HCT116 (cell line): ENCODE results near the gene ZNF423. TPM values are rescaled to one million over a fixed set of nuclear protein-coding genes. Genes with fewer than 3 reads are reported as not detected.

Experiments
- ATAC-seq: fragments of 200-7000 bp; cut with Tn5 transposase; 2 replicates; pipeline ENCODE4 v1.9.1; 2020; ENCODE audit warnings: mild to moderate bottlenecking, moderate library complexity
- BruUV-seq: library from RNA; stranded (reverse); fragments of 400-500 nt; replicated peaks from 2 replicates; lab custom pipeline; 2021; lab: Mats Ljungman, UMichigan
- CTCF ChIA-PET: fragments of 300-600 bp; sonication (Branson Sonifier 250); formaldehyde crosslinking; loops from one replicate; lab custom pipeline; 2021; ENCODE audit warnings: antibody characterized with exemption; lab: Charles Lee
- POLR2A ChIA-PET: fragments of 300-600, 350-600 bp; sonication (Branson Sonifier 250); formaldehyde crosslinking; loops from one replicate; lab custom pipeline; 2021; ENCODE audit warnings: antibody characterized with exemption; lab: Charles Lee
- RAD21 ChIA-PET, 2 experiments: fragments of 300-600 bp; sonication (Branson Sonifier 250); formaldehyde crosslinking; loops; one replicate each; lab custom pipeline; 2023; ENCODE audit warnings: low total read pairs in 2 of 2; ENCODE audit not compliant: uncharacterized antibody in 2 of 2, unreplicated experiment in 2 of 2, low non-redundant PET in 1 of 2; lab: Charles Lee
- DNase-seq: peaks from one replicate; pipeline ENCODE4 v3.0.0-alpha.2; 2010; ENCODE audit warnings: low read depth, low spot score
- H2AFZ ChIP-seq: fragments of 200-600 bp; shearing (Covaris generic), sonication (generic); 2 replicates; pipeline ENCODE4 v1.6.1; 2017; ENCODE audit warnings: low read depth, mixed run types, mixed read lengths, antibody characterized with exemption, low read length; ENCODE audit not compliant: poor library complexity, severe bottlenecking
- H3K27ac ChIP-seq: 2 replicates; pipeline ENCODE4 v1.5.1; 2012; ENCODE audit warnings: low read depth, low read length
- H3K27me3 ChIP-seq: fragments of 200-600 bp; sonication (generic); 2 replicates; pipeline ENCODE4 v1.6.1; 2016; ENCODE audit warnings: mixed run types, low read length, mixed read lengths; ENCODE audit not compliant: insufficient read depth
- H3K36me3 ChIP-seq, 2 experiments: fragments of 200-500 bp in 1 of 2; fragments of 200-600 bp in 1 of 2; sonication (Bioruptor generic) in 1 of 2; sonication (generic) in 1 of 2; 2 replicates each; pipeline versions ENCODE4 v1.5.1 to v1.6.1; 2014 to 2016; ENCODE audit warnings: low read length in 2 of 2, inconsistent platforms in 1 of 2, mixed read lengths in 1 of 2, mixed run types in 1 of 2; ENCODE audit not compliant: insufficient read depth in 2 of 2, control insufficient read depth in 1 of 2
- H3K4me1 ChIP-seq, 2 experiments: fragments of 200-600 bp in 1 of 2; sonication (generic) in 1 of 2; 2 replicates each; pipeline versions ENCODE4 v1.5.1 to v1.6.1; 2012 to 2017; ENCODE audit warnings: low read length in 2 of 2, inconsistent platforms in 1 of 2, mild to moderate bottlenecking in 1 of 2, mixed read lengths in 1 of 2, mixed run types in 1 of 2, moderate library complexity in 1 of 2; ENCODE audit not compliant: insufficient read depth in 2 of 2, control insufficient read depth in 1 of 2
- H3K4me2 ChIP-seq: fragments of 200-600 bp; sonication (generic); 2 replicates; pipeline ENCODE4 v1.6.1; 2017; ENCODE audit warnings: mixed run types, low read length, mixed read lengths
- H3K4me3 ChIP-seq, 2 experiments: fragments of 200-600 bp in 1 of 2; sonication (generic) in 1 of 2; replicated peaks in 1 of 2; 2 replicates each; pipeline ENCODE4 v1.5.1; 2011 to 2016; ENCODE audit warnings: low read length in 2 of 2, control low read depth in 1 of 2, low read depth in 1 of 2, mild to moderate bottlenecking in 1 of 2, mixed read lengths in 1 of 2, mixed run types in 1 of 2
- H3K79me2 ChIP-seq: fragments of 200-600 bp; sonication (generic); 2 replicates; pipeline ENCODE4 v1.6.1; 2017; ENCODE audit warnings: mild to moderate bottlenecking, mixed run types, low read length, moderate library complexity, mixed read lengths; ENCODE audit not compliant: insufficient read depth
- H3K9ac ChIP-seq: fragments of 200-600 bp; sonication (generic); 2 replicates; pipeline ENCODE4 v1.6.1; 2016; ENCODE audit warnings: low read length, mixed read lengths
- H3K9me2 ChIP-seq: fragments of 200-600 bp; sonication (generic), shearing (Covaris generic); 2 replicates; pipeline ENCODE4 v1.6.1; 2017; ENCODE audit warnings: mixed run types, mild to moderate bottlenecking, moderate library complexity; ENCODE audit not compliant: insufficient read depth
- H3K9me3 ChIP-seq, 2 experiments: fragments of 200-500 bp in 1 of 2; fragments of 200-600 bp in 1 of 2; sonication (Bioruptor generic) in 1 of 2; sonication (generic) in 1 of 2; 2 replicates each; pipeline ENCODE4 v1.6.1; 2014 to 2017; ENCODE audit warnings: low read length in 2 of 2, mixed read lengths in 2 of 2, inconsistent platforms in 1 of 2, low read depth in 1 of 2, mild to moderate bottlenecking in 1 of 2, mixed run types in 1 of 2, moderate library complexity in 1 of 2; ENCODE audit not compliant: control insufficient read depth in 1 of 2, insufficient read depth in 1 of 2
- H4K20me1 ChIP-seq: fragments of 200-600 bp; sonication (generic), shearing (Covaris generic); 2 replicates; pipeline ENCODE4 v1.6.1; 2017; ENCODE audit warnings: mixed run types, mild to moderate bottlenecking, moderate library complexity; ENCODE audit not compliant: insufficient read depth
- CEBPB ChIP-seq: IDR thresholded peaks from 2 replicates; pipeline ENCODE4 v1.6.1; 2012; ENCODE audit warnings: low read depth
- EZH2 ChIP-seq: fragments of 200-600 bp; sonication (generic); IDR thresholded peaks from 2 replicates; pipeline ENCODE4 v1.6.1; 2017; ENCODE audit warnings: antibody characterized with exemption, mixed run types
- FOSL1 ChIP-seq: IDR thresholded peaks from 2 replicates; pipeline ENCODE4 v1.6.1; 2012; ENCODE audit warnings: low read depth
- JUND ChIP-seq: IDR thresholded peaks from 2 replicates; pipeline ENCODE4 v1.6.1; 2012
- MAX ChIP-seq: IDR thresholded peaks from 2 replicates; pipeline ENCODE4 v1.6.1; 2012
- POLR2A ChIP-seq: IDR thresholded peaks from 2 replicates; pipeline ENCODE4 v1.7.0; 2011; ENCODE audit warnings: borderline replicate concordance; ENCODE audit not compliant: insufficient read depth, insufficient read length; ENCODE audit errors: extremely low read depth
- RAD21 ChIP-seq: IDR thresholded peaks from 2 replicates; pipeline ENCODE4 v1.6.1; 2012; ENCODE audit warnings: low read depth, mild to moderate bottlenecking
- TCF7L2 ChIP-seq: IDR thresholded peaks from 2 replicates; pipeline ENCODE4 v1.7.0; 2011; ENCODE audit warnings: borderline replicate concordance, inconsistent platforms; ENCODE audit not compliant: insufficient read depth, insufficient read length; ENCODE audit errors: extremely low read depth
- YY1 ChIP-seq: IDR thresholded peaks from 2 replicates; pipeline ENCODE4 v1.6.1; 2011; ENCODE audit warnings: low read length, low read depth, moderate library complexity, mild to moderate bottlenecking; ENCODE audit not compliant: insufficient replicate concordance; ENCODE audit errors: extremely low read depth
- ZFX ChIP-seq: fragments of 450-650 bp; IDR thresholded peaks from 2 replicates; pipeline ENCODE4 v1.6.1; 2017
- ZNF274 ChIP-seq: fragments of 200-500 bp; sonication (Bioruptor generic); IDR thresholded peaks from 2 replicates; pipeline ENCODE4 v1.6.1; 2014; ENCODE audit warnings: mild to moderate bottlenecking, low read depth, low read length, inconsistent platforms
- intact Hi-C: fragments of 100-400 bp; cut with micrococcal nuclease; formaldehyde crosslinking; loops from 2 replicates; pipeline ENCODE4 v1.10.0; 2022
- total RNA-seq: library from RNA; stranded (reverse); gene quantifications from one replicate; pipeline ENCODE4 v1.2.1, GENCODE V29; 2021; ENCODE audit not compliant: unreplicated experiment

The ZNF423 gene
- total RNA-seq, 1 experiment from 2014 or later: 0.22 TPM

GRCh38 chr16:49490321-49490705, 365.6 kb downstream of the ZNF423 start:
- no peak overlapping the region for H3K4me2 ChIP-seq
- H3K79me2 ChIP-seq: no peaks in the 10 kb centered on the region
- H3K27ac ChIP-seq: no peak overlapping the region
- no peak for TF ChIP-seq ZFX
- TF ChIP-seq ZNF274: no peak
- no peak for TF ChIP-seq TCF7L2
- no peak for TF ChIP-seq MAX
- TF ChIP-seq CEBPB: no peak
- TF ChIP-seq POLR2A: no peak
- no peak for TF ChIP-seq EZH2
- TF ChIP-seq FOSL1: no peak
- no peak overlapping the region for H3K9ac ChIP-seq
- no peak overlapping the region for H2AFZ ChIP-seq
- ATAC-seq (no peak), DNase-seq (no peak)
- H4K20me1 ChIP-seq: no peaks in the 10 kb centered on the region
- ChIA-PET POLR2A (no interaction called here), CTCF (no interaction called here), RAD21 (no interaction called here)
- H3K9me2 ChIP-seq: no peaks in the 10 kb centered on the region
- intact Hi-C loops: no loop called here
- no peak overlapping the region for H3K4me3 ChIP-seq
- no peaks in the 10 kb centered on the region for H3K9me3 ChIP-seq
- BruUV-seq: no TSS peak
- no peaks in the 10 kb centered on the region for H3K36me3 ChIP-seq
- H3K27me3 ChIP-seq: no peaks in the 10 kb centered on the region
- H3K4me1 ChIP-seq: peaks cover 6 to 12% of the 10 kb centered on the region in 2 experiments; a peak in 2 of 4 replicates

GRCh38 chr16:49489686-49490320, 366.1 kb downstream of the ZNF423 start:
- no peak overlapping the region for H3K9ac ChIP-seq
- no peaks in the 10 kb centered on the region for H3K9me2 ChIP-seq
- H4K20me1 ChIP-seq: no peaks in the 10 kb centered on the region
- H3K4me1 ChIP-seq: peaks cover 6 to 12% of the 10 kb centered on the region in 2 experiments; a peak in 2 of 4 replicates
- RAD21 ChIA-PET: no interaction called here
- no peaks in the 10 kb centered on the region for H3K27me3 ChIP-seq
- no peaks in the 10 kb centered on the region for H3K9me3 ChIP-seq
- H3K36me3 ChIP-seq: no peaks in the 10 kb centered on the region
- H3K79me2 ChIP-seq: no peaks in the 10 kb centered on the region
- H2AFZ ChIP-seq: no peak overlapping the region
- H3K4me3 ChIP-seq: no peak overlapping the region
- no peak for TF ChIP-seq EZH2
- TF ChIP-seq TCF7L2: no peak
- TF ChIP-seq RAD21: no peak
- TF ChIP-seq YY1: no peak
- TF ChIP-seq JUND: no peak
- TF ChIP-seq ZNF274: no peak
- TF ChIP-seq, all 23 proteins: peak for 0
- CTCF ChIA-PET: no interaction called here
- intact Hi-C loops: no loop called here
- DNase-seq (no peak), ATAC-seq (no peak)
- Histone ChIP-seq H3K4me2 (no peak overlapping the region), H3K27ac (no peak overlapping the region)
- BruUV-seq: no TSS peak
- POLR2A ChIA-PET: no interaction called here
